Loucy (cell line): Measurements from ENCODE around the gene C6.

Source experiments
- H2AFZ ChIP-seq: fragments of 200-600 bp; sonication (generic); 2 replicates; pipeline ENCODE4 v1.6.0; 2016; ENCODE audit warnings: antibody characterized with exemption, mild to moderate bottlenecking, low read length, moderate library complexity
- H3F3A ChIP-seq: fragments of 200-600 bp; 2 replicates; pipeline ENCODE4 v1.6.0; 2016; ENCODE audit warnings: antibody characterized with exemption, low read depth, mild to moderate bottlenecking
- H3K27me3 ChIP-seq: fragments of 200-600 bp; sonication (generic); 2 replicates; pipeline ENCODE4 v1.6.1; 2014; ENCODE audit warnings: low read length, mild to moderate bottlenecking; ENCODE audit not compliant: insufficient read depth, poor library complexity, severe bottlenecking
- H3K36me3 ChIP-seq: fragments of 200-600 bp; sonication (generic); 2 replicates; pipeline ENCODE4 v1.6.1; 2016; ENCODE audit warnings: low read length; ENCODE audit not compliant: insufficient read depth
- H3K4me1 ChIP-seq: fragments of 200-600 bp; sonication (generic); 2 replicates; pipeline ENCODE4 v1.5.1; 2014; ENCODE audit warnings: low read length, mild to moderate bottlenecking; ENCODE audit not compliant: insufficient read depth, poor library complexity, severe bottlenecking
- H3K4me2 ChIP-seq: fragments of 200-600 bp; sonication (generic); 2 replicates; pipeline ENCODE4 v1.6.0; 2014; ENCODE audit warnings: antibody characterized with exemption, low read length, low read depth, mild to moderate bottlenecking; ENCODE audit not compliant: poor library complexity, severe bottlenecking
- H3K4me3 ChIP-seq: fragments of 200-600 bp; sonication (generic); 2 replicates; pipeline ENCODE4 v1.5.1; 2014; ENCODE audit warnings: low read length, mild to moderate bottlenecking, mixed read lengths; ENCODE audit not compliant: poor library complexity, severe bottlenecking
- H3K79me2 ChIP-seq: fragments of 200-600 bp; sonication (generic); 2 replicates; pipeline ENCODE4 v1.6.1; 2014; ENCODE audit warnings: low read length; ENCODE audit not compliant: insufficient read depth
- H3K9ac ChIP-seq: fragments of 200-600 bp; sonication (generic); 2 replicates; pipeline ENCODE4 v1.6.0; 2014; ENCODE audit warnings: mild to moderate bottlenecking, low read depth, low read length, moderate library complexity; ENCODE audit not compliant: poor library complexity, severe bottlenecking
- H3K9me2 ChIP-seq: fragments of 200-600 bp; sonication (generic); replicated peaks from 2 replicates; pipeline ENCODE4 v1.6.1; 2016; ENCODE audit warnings: low read depth, low read length, mixed read lengths
- H3K9me3 ChIP-seq: fragments of 200-600 bp; sonication (generic); 2 replicates; pipeline ENCODE4 v1.6.1; 2014; ENCODE audit warnings: mild to moderate bottlenecking, antibody characterized with exemption, low read length, low read depth; ENCODE audit not compliant: insufficient read depth
- H4K20me1 ChIP-seq: fragments of 200-600 bp; sonication (generic); 2 replicates; pipeline ENCODE4 v1.6.0; 2014; ENCODE audit warnings: antibody characterized with exemption, low read length, mild to moderate bottlenecking; ENCODE audit not compliant: insufficient read depth, poor library complexity, severe bottlenecking
- CTCF ChIP-seq: fragments of 200-600 bp; sonication (generic); conservative IDR thresholded peaks from 2 replicates; pipeline ENCODE4 v1.5.1; 2014; ENCODE audit warnings: mild to moderate bottlenecking, antibody characterized with exemption, low read length
- EZH2phosphoT487 ChIP-seq: fragments of 200-600 bp; IDR thresholded peaks from 2 replicates; pipeline ENCODE4 v1.6.1; 2018; ENCODE audit warnings: antibody characterized with exemption, mild to moderate bottlenecking, moderate library complexity, borderline replicate concordance

The C6 gene

DNA sequence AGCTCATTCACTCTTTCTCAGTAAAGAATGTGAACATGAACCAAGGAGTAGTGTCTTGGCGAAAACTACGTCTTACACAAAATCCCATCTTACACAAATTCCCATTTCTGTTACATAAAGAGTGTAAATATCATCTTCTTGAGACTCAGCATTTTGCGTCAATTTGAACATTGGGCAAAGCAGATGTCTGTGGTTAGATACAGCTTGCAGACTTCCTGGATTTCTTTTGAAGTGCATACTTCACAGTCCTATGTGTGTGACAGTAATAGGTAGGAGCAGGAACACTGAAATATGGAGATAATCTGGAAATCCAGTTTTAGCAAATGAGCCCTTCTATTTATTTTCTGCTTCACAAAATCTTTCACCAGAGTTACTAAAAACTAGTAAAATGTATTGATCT is 58.8 kb downstream of the C6 start:
- Histone ChIP-seq H3K36me3 (no peaks in the 10 kb centered on the region), H3K9me3 (no peaks in the 10 kb centered on the region), H3K4me2 (no peak overlapping the region), H3K4me3 (no peak overlapping the region), H3K9me2 (no peaks in the 10 kb centered on the region), H3K9ac (no peak overlapping the region), H3K27me3 (no peaks in the 10 kb centered on the region), H2AFZ (no peak overlapping the region), H3K79me2 (no peaks in the 10 kb centered on the region), H3K4me1 (no peaks in the 10 kb centered on the region), H3F3A (no peaks in the 10 kb centered on the region), H4K20me1 (no peaks in the 10 kb centered on the region)
- TF ChIP-seq EZH2phosphoT487 = no peak
- no peak for TF ChIP-seq CTCF

DNA sequence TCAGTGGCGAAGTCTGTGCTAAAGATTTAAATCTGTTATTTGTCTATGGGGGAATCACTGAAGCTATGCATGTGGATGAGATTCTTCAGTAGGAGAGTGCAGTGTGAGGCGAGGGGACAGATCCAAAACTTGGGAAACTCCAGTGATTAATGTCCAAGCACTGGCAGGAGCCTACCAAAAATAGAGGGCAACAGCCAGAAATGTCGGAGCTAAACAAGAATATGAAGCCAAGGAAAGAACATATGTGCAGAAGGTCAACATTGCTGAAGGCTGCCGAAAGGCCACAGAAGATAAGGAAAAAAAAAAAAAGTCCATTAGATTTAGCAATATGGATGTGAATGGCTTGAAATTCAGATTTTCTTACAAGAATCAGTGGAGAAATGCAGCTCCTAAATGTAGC is 61.8 kb downstream of the C6 start:
- Histone ChIP-seq H2AFZ (no peak overlapping the region), H3K9me3 (no peaks in the 10 kb centered on the region), H3F3A (no peaks in the 10 kb centered on the region), H3K79me2 (no peaks in the 10 kb centered on the region), H3K9ac (no peak overlapping the region), H3K4me1 (no peaks in the 10 kb centered on the region), H3K27me3 (no peaks in the 10 kb centered on the region), H3K4me3 (no peak overlapping the region), H3K9me2 (no peaks in the 10 kb centered on the region), H3K36me3 (no peaks in the 10 kb centered on the region), H3K4me2 (no peak overlapping the region), H4K20me1 (no peaks in the 10 kb centered on the region)
- no peak for TF ChIP-seq CTCF
- TF ChIP-seq EZH2phosphoT487 = no peak

DNA sequence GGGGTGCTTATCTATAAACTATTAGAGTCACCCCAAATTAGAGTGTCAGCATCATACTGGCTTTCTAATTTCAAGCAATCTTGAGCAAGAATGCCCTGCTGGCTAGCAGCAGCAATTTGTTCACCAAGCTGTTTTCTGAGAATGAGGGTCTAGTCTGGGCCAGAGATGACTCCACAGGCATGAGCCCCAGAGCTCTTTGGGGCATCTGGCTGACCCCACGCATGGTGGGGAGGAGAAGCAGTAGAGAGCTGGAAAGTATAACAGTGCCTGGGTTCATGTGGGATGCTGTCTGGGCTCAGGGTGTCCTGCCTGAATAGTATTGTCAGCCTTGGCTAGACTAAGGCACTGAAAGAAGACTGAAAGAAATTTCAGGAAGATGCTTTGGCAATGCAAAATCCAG is 64.9 kb downstream of the C6 start:
- Histone ChIP-seq H3K27me3 (no peaks in the 10 kb centered on the region), H3K9me3 (no peaks in the 10 kb centered on the region), H3K4me1 (no peaks in the 10 kb centered on the region), H3K4me3 (no peak overlapping the region), H3K79me2 (no peaks in the 10 kb centered on the region), H4K20me1 (no peaks in the 10 kb centered on the region), H3K9me2 (peaks cover 4% of the 10 kb centered on the region; the same call in 1 of the 2 replicates), H3K36me3 (no peaks in the 10 kb centered on the region), H3F3A (no peaks in the 10 kb centered on the region), H3K4me2 (no peak overlapping the region), H3K9ac (no peak overlapping the region), H2AFZ (no peak overlapping the region)
- TF ChIP-seq EZH2phosphoT487 (no peak), CTCF (no peak)
